Left hindlimb (tissue), 1 donor: ENCODE data around the gene UBE2Z.
A peak's percentile ranks its signal among the peaks of the same experiment; 100 is the strongest.
"Not testable (repeated sequence)": the region's sequence is repeated elsewhere in the genome, so short reads cannot be mapped to it uniquely, and the experiment has no call there.

Experiments used
- DNase-seq: peaks from one replicate; pipeline ENCODE4 v3.0.0-alpha.2; 2018

The UBE2Z gene

DNA sequence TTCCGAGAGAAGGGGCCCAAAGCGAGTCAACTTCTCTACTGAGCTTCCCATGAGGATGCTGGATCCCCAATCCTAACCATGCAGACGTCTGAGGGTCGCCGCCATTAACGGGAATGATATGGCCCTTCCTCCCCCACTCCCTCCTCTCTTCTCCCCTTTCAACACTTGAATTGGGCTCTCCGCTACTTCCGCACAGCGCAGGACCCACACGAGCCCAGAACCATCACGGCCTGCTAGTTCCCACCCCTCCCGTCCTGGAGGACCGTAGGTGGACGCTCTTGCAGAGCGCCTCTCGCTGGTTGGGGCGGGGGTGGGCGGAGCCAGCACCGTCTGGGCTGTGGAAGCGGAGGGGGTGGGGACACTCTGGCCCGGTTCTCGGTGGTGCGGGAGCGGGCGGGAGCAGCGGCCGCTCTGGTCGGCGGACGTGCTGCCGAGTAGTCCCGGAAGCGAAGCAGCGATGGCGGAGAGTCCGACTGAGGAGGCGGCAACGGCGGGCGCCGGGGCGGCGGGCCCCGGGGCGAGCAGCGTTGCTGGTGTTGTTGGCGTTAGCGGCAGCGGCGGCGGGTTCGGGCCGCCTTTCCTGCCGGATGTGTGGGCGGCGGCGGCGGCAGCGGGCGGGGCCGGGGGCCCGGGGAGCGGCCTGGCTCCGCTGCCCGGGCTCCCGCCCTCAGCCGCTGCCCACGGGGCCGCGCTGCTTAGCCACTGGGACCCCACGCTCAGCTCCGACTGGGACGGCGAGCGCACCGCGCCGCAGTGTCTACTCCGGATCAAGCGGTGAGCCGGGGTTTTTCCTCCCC is at the start of gene UBE2Z:
Gene UBE2Z, plus strand, starts transcription at position 361 of the 797 bp plus-strand sequence. Its CDS starts 97 bp downstream, at position 458.
- DNase-seq = peak; percentile 98

DNA sequence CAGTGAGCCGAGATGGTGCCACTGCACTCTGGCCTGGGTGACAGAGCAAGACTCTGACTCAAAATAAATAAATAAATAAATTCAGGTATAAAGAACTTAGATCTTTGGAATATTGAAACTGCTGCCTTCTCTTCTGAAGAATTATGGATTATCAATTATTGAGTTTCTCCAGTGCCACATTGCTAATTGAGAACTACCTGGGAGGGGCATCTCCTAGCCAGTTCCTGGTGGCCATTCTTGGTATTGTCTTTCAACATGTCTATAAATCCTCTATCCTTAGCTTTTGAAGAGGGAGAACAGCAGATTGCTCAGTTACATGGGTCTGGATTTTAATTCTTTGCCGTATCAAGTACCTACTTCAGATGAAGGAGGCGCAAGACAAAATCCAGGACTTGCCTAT is 48.2 kb upstream of the UBE2Z start:
- DNase-seq = no peak

DNA sequence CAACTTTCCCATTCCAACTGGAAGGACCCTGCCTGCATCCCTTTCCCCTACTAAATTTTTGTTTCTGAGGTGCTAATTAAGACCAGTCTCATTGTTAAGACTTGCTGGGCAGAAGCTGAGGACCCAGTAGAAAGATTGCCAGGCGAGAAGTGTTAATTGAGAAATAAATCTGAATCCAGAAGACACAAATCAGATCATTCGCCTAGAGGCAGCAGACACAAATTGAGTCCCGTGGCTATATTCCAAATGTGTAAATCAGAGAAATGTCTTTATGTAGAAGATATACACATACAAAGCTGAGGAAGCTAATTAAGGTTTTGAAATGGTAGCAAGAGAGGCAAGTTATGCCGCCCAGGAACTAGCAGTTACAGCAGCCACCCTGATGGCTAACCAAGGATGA is 47.8 kb upstream of the UBE2Z start:
- no peak for DNase-seq

DNA sequence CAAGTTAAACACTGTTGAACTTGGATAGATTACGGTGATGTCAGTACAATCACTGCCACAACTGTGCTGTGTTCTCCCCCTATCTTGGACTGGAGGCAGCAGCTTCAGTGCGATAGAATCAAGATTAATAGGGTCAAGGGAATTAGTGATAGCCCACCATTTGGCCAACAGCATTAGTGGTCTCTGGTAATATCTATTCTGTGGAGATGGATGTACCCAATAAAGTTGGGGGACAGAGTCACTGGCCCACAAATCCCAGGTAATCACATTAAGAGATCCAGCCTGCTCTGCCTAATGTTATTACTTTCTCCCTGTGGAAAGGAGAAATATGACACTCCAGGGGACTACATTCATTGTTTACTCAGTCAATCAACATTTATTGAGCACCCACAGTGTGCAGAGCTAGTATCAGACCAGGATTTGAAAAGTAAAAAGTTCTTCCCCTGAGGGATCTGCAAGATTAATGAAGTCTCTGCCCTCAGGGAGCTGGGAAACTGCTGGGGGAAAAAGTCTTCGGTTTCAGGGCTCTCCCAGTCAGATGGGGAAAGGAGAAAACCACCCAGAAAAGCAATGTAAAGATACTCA is 39.2 kb upstream of the UBE2Z start:
- no peak for DNase-seq

DNA sequence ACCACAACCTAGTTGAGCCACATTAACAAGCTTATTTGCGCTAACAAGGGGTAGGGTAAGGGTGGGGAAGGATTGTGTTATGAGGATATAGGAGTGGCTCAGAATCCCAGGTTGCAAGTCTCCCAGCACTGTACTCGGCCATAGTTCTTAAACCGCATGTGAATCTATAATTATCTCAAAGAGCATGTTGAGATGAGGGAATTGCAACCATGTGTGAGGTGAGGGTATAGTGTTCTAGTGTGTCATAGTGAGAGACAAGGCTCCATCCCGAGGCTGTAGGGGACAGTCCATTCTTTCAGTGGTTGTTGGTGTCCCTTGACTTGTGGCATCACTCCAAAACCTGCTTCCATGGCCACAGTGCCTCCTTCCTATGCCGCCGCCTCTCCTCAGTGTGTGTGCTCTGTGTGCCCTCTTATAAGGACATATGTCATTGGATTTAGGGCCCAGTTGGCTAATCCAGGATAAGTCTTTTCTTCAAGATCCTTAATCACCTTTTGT is 38.3 kb upstream of the UBE2Z start:
- DNase-seq = no peak

DNA sequence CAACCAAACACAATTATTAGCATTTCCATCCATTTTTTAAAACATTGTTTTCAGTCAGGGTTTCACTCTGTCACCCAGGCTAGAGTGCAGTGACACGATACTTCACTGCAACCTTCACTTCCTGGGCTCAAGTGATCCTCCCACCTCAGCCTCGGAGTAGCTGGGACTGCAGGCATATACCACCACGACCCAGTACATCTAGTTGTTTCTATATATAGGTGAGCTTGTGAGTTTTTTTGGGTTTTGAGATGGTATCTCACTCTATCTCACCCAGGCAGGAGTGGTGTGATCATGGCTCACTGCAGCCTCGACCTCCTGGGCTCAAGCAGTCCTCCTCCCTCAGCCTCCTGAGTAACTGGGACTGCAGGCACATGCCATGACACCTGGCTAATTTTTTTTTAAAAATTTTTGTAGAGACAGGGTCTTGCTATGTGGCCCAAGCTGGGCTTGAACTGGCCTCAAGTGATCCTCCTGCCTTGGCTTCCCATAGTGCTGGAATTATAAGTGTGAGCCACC is 37.1 kb upstream of the UBE2Z start:
- no peak for DNase-seq

DNA sequence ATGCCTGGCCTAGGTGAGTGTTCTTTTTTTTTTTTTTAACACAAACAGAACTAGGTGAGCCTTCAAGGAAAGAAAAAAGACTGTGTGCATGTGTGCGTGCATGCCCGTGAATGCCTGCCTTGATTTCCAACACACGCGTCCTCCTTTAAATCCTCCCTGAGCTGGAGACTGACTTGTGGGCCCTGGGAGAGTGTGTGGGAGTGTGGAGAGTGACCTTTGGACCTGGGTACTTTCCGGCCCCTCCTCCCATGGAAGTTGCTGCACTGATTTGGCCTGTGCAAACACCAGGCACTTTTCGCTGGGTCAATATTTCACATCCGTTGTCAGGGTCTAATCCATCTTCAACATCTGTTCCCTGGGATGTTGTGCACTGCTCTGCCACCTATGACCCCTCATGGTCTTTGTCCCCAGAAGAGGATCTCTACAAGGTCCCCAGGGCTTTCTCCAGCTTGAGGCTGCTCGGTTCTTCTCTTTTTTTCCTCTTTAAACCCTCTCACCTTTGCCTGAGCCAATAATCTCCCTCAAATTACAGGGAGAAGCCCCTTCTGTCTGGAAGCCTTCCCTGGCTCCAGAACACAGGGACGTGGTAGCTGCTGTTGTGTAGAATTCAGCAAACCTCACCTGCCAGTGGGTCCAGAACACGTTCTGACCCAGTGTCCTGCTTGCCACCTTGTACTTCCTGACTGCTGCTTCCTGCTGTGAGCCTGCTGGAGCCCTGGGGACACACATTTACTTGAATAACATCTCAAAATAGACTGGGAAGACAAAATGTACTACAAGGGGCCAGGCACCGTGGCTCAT is 36.5 kb upstream of the UBE2Z start:
- DNase-seq = no peak

DNA sequence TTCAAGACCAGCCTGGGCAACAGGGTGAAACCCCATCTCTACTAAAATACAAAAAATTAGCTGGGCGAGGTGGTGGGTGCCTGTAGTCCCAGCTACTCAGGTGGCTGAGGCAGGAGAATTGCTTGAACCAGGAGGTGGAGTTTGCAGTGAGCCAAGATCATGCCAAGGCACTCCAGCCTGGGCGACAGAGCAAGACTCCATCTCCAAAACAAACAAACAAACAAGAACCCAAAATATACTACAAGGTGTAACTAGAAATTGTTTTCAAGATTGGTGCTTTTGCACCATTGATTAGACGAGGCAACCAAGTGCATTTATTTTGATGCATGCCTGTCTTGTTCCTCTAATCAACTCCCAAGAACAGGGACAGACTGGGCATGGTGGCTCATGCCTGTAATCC is 35.8 kb upstream of the UBE2Z start:
- DNase-seq = not testable (repeated sequence)

DNA sequence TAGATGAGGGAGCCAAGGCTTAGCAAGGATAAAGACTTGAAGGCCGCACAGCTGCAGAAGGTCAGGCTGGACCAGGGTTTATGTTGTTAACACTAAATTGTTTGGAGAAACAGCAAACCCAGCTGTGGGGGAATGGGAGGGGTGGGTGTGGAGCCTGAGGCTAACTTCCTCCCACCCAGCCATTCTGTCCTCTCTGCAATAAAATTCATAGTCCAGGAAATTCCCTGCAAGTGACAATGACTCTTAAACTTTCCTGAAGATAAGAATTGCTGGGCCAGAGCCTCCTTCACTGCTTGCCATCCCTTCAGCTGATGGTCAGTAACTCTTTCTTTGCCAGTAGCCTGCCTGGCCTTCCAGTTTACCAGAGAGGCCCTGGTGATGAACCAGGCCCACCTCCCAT is 35.0 kb upstream of the UBE2Z start:
- DNase-seq = no peak

DNA sequence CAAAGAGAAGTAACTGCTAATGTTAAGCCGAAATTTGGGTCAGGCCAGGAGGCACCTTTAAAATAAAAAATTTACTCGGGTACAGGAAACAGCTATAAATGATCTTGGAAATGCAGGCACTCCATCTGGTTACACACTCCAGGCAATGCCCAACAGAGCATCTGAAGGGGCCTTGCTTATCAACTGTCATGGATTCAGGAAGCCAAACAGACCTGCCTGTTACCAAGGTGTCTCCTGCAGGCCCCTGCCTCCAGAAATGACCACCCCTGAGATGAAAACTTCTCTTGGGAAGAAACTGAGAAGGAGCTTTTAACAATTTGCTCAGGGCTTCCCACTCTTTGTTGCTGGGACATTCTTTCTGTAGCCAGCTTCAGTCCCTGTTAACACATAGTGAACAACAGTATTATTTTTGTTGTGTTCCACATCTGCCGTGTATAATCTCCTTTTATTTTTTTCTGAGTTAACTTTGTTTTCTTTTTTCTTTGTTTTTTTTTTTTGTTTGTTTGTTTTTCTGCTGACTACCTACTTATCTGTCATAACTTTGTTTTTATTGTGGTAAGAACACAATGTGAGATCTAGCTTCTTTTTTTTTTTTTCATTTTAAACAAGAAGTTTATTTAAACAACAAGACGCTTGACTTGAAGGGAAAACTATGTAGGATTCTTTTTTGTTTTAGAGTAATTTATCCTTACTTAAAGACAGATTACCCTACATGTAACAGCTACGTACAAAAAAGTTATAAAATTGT is 34.3 kb upstream of the UBE2Z start:
- DNase-seq = no peak

DNA sequence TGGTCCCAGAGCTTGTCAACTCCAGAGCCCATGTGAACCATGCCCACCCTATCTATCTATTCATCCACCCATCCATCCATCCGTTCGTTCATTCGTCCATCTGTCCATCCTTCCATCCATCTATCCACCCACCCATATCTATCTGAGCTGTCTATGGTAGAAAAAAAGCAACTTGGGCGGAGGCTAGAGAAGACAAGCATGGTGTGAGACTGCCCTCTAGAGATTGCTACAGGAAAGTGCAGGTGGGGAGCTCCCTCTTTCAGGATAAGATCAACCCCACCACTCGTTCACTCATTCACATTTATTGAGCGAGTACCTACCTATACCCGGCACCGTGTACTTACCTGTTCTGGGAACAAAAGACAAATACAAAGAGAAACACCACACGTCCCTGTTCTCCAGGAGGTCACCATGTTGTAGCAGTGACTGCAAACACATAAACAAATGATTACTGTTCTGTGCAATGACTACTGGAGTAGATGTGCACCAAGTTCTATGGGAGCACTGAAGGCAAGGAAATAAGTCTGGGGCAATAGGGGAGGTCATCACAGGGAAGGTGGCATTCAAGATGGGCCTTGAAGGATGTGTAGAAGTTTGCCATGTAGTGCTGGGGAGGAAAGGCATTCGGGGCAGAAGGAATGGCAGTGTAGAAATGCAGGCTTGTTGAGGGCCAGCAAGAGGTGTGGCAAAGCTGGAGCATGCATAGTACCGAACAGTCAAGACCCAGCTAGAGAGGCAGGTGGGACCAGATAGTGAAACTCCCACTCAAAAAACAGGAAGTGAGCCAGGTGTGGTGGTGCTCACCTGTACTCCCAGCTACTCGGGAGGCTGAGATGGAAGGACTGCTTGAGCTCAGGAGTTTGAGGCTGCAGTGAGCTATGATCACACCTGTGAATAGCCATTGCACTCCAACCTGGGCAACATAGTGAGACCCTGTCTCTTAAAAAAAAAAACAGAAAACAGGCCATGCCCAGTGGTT is 29.0 kb upstream of the UBE2Z start:
- no peak for DNase-seq

DNA sequence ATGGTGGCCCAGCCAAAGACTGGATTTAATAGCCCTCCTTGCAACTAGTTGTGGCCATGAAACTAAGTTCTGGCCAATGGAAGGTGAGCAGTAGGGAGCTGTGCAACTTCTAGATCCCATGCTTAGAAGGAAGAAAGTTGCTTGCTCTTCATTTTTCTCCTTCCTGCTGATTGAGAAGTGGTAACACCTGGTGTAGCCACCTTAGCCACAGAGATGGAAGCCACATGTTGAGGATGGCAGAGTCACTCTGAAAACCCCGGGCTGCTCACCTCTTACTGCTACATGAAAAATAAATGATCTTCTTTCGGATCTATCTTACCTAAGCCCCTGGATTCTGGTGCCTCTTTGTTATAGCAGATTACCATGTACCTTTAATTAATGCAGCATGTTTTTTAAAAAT is 25.9 kb upstream of the UBE2Z start:
- DNase-seq = no peak

DNA sequence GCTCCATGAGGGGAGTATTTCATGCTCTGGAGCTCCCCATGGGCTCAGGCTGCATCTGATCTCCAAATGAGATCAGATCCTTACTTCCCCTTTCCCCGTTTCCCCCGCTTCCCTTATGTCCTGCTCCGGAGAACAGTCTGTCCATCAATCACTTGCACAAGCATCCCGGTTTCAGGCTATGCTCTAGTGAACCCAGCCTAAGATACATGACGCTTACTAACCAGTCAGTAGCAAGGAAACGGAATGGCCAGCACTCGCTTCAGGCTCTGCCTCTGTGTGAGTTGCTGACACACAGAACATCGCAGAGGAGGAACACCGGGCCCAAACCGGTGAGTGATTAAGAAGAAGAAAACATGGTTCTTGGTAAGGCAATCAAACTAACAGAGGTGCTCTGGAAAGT is 25.0 kb upstream of the UBE2Z start:
- no peak for DNase-seq

DNA sequence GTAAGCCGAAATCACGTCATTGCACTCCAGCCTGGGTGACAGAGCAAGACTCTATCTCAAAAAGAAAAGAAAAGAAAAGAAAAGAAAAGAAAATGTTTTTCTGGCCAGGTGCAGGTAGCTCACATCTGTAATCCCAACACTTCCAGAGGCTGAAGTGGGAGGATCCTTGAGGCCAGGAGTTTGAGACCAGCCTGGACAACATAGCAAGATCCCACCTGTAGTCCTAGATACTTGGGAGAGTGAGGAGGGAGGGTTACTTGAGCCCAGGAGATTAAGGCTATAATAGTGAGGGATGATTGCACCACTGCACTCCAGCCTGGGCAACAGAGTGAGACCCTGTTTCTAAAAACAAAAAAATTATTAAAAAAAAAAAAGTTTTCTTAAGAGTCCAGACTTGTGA is 18.1 kb upstream of the UBE2Z start:
- no peak for DNase-seq

DNA sequence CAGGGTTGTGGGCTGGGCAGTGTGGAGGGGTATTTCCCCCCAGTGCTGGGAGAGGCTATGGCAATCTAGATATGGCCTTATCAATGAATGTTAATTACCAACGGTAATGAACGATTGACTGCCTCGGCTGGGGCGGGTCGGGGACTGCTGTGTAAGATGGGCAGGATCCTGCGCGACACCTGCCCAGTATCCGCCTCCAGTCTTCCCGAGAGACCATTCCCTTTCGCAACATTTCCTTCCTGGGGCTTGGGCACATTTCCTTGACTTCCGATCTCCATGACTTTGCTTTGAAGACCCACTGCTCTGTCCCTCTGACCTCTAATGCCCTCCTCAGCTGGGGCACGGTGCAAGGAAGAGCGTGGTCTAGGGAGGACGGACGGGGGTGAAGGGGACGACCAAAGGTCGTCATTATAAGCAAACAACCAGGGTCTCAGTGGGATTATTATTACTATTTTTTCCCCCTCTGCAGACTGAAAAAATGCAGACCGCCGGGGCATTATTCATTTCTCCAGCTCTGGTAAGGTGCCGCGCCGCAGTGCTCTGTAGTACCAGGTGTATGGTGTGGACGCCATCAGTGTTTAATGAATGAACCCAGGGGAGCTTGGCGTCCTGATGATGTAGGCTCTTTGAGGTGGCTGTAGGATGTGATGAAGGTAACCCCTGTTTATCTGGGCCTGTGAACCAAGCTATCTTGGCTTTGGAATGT is 15.1 kb upstream of the UBE2Z start:
- no peak for DNase-seq

DNA sequence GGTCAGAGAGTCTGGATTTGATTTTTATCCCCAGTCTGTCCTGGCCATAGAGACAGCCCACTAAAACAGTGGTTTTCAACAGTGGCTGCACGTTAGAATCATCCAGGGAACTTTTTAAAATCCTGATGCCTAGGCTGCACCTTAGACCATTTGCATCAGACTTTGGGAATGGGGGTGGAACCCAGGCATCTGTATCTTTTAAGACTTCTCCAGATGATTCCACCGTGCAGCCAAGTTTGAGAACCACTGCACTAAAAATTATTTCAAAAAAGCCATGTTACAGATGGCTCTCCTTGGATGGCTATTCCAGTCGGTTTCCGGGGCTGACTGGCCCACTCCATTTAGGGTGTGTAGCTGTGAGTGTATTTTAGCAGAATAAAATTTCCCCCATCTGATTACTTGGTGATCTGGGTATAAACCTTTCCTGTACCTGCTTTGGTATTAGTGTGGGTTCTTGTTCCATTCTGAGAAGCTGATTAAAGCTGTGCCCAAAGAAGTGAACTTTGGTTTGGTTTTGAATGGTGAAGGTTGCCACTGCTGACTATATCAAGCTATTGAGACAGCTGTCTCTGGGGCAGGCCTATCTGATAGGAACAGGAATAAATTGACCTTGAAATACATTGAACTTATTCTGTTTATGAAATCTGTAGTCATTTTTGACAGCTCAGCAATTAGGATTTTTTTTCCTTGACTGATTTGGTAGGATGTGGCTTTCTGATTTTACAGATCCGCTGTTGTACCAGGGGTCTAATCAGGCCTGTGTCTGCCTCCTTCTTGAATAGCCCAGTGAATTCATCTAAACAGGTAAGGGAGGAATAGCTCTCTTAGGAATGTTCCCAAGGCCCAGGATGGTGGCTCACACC is 14.3 kb upstream of the UBE2Z start:
- no peak for DNase-seq

DNA sequence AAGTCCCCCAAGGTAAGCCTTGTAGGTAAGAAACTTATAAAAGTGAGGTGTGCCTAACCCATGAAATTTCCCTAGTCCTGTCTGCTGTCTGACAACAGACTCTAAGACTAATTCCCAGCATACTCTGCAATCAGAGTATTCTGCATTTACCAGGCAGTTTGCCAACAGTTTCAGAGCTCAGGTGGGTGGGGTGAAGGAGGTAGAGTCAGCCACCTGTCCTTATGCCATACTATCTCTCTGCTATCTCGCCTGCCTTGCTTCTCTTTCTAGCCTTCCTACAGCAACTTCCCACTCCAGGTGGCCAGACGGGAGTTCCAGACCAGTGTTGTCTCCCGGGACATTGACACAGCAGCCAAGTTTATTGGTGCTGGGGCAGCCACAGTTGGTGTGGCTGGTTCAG is 13.3 kb upstream of the UBE2Z start:
- no peak for DNase-seq

DNA sequence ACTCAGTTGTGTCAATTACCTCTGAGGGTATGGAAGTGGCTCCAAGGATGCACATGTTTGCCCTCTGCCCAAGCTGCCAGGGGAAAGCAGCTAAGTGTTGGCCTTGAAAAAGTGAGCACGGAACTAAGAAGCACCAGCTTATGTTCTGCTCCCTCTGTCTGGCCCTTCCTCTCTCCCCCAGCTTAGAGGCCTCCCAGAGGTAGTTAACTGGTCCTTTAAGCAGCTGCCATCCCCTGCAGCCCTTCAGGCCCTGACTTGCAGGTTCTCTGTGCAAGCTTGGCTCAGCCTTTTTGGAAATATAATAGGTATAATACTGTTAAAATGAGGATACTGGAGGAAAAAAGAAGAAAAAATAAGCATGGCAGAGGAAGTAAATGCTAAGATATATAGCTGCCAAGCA is 7.0 kb upstream of the UBE2Z start:
- no peak for DNase-seq

DNA sequence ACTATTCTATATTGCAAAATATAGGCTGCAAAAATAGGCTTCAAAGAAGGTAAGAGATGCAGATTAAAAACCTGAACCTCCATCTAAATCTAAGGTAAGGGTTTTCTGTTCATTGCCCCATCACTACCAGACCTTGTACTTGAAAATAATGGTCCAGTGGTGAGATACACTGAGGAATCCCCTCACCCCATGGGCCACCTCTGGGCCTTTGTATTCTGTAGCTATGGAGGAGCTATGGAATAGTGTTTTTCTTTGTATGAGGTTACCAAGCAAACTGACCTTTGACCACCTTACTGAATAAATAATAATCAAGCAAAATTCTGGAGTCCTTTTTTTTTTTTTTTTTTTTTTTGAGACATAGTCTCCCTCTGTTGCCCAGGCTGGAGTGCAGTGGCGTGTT is 4.8 kb upstream of the UBE2Z start:
- DNase-seq = no peak

DNA sequence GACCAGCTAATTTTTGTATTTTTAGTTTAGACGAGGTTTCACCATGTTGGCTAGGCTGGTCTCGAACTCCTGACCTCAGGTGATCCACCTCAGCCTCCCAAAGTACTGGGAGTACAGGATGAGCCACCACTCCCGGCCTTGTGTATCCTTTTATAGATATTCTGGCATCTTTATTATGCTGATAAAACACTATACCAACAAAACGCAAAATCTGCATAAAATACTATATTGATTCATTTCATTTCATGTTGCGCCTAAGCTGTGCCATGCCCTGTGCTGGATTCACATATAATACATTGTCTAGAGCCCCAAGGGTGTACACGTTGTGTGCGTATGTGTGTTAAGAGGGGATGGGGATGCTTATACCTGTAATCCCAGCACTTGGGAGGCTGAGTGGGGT is 3.8 kb upstream of the UBE2Z start:
- no peak for DNase-seq
